HepG2 (cell line): ENCODE results near the gene ORM1.

Source experiments
- ELF1 ChIP-seq: sonication (generic); formaldehyde crosslinking; IDR thresholded peaks from 2 replicates; pipeline ENCODE4 v1.4.0; 2020; ENCODE audit warnings: missing genetic modification reagents
- EP300 ChIP-seq, 3 experiments: sonication (generic) in 1 of 3; formaldehyde crosslinking in 1 of 3; IDR thresholded peaks; 2 replicates each; pipeline versions ENCODE4 v1.5.1 to v1.6.1; 2011 to 2020; ENCODE audit warnings: low read depth in 2 of 3, low read length in 2 of 3, borderline replicate concordance in 1 of 3, improper control_type of control experiment in 1 of 3, mild to moderate bottlenecking in 1 of 3, missing genetic modification reagents in 1 of 3, moderate library complexity in 1 of 3
- GABPA ChIP-seq, 2 experiments: IDR thresholded peaks; 2 replicates each; pipeline ENCODE4 v1.6.1; 2011 to 2016; ENCODE audit warnings: low read depth in 2 of 2, low read length in 1 of 2, missing biosample characterization in 1 of 2, missing genetic modification characterization in 1 of 2
- KMT2B ChIP-seq: IDR thresholded peaks from 2 replicates; pipeline ENCODE4 v1.6.1; 2016; ENCODE audit warnings: missing genetic modification reagents, missing compliant biosample characterization
- MAZ ChIP-seq, 2 experiments: sonication (generic) in 1 of 2; formaldehyde crosslinking in 1 of 2; IDR thresholded peaks; 2 replicates each; pipeline versions ENCODE4 v1.5.0 to v1.6.1; 2012 to 2020; ENCODE audit warnings: low read depth in 2 of 2, mild to moderate bottlenecking in 2 of 2, borderline replicate concordance in 1 of 2, improper control_type of control experiment in 1 of 2, low read length in 1 of 2, missing genetic modification reagents in 1 of 2, moderate library complexity in 1 of 2
- MTA1 ChIP-seq: sonication (generic); formaldehyde crosslinking; IDR thresholded peaks from 2 replicates; pipeline ENCODE4 v1.4.0; 2020; ENCODE audit warnings: missing genetic modification reagents, mild to moderate bottlenecking, borderline replicate concordance
- POLR2A ChIP-seq, 2 experiments: IDR thresholded peaks; 2 replicates each; pipeline ENCODE4 v1.6.1; 2011; ENCODE audit warnings: low read depth in 2 of 2, low read length in 2 of 2, mild to moderate bottlenecking in 1 of 2, moderate library complexity in 1 of 2; ENCODE audit not compliant: insufficient read depth in 1 of 2
- POLR2AphosphoS2 ChIP-seq: IDR thresholded peaks from 2 replicates; pipeline ENCODE4 v1.6.1; 2011; ENCODE audit warnings: low read depth, low read length, improper control_type of control experiment
- RBFOX2 ChIP-seq: fragments of 200-400 bp; formaldehyde crosslinking; IDR thresholded peaks from 2 replicates; pipeline ENCODE4 v1.6.1; 2017; ENCODE audit warnings: low read depth, mild to moderate bottlenecking, low read length
- YY1 ChIP-seq: IDR thresholded peaks from 2 replicates; pipeline ENCODE4 v1.6.1; 2011; ENCODE audit warnings: low read length, low read depth, moderate library complexity, mild to moderate bottlenecking; ENCODE audit not compliant: insufficient read depth, insufficient replicate concordance
- ZNF781 ChIP-seq: sonication (generic); formaldehyde crosslinking; IDR thresholded peaks from 2 replicates; pipeline ENCODE4 v1.5.1; 2020; ENCODE audit warnings: borderline replicate concordance, mild to moderate bottlenecking, missing genetic modification reagents; ENCODE audit errors: not compliant biosample characterization
- TF ChIP-seq, protein P1 (sequence below): sonication (generic); formaldehyde crosslinking; conservative IDR thresholded peaks from 2 replicates; pipeline ENCODE4 v1.5.0; 2020; ENCODE audit warnings: missing genetic modification reagents
- TF ChIP-seq, protein P2 (sequence below), 2 experiments: fragments of 450-650 bp in 1 of 2; sonication (generic) in 1 of 2; formaldehyde crosslinking in 1 of 2; IDR thresholded peaks; 2 replicates each; pipeline versions ENCODE4 v1.6.1 to v1.8.0; 2016 to 2022; ENCODE audit warnings: antibody characterized with exemption in 1 of 2, mild to moderate bottlenecking in 1 of 2, missing genetic modification reagents in 1 of 2
- TF ChIP-seq, protein P3 (sequence below): IDR thresholded peaks from 2 replicates; pipeline ENCODE4 v1.6.1; 2016; ENCODE audit warnings: low read depth, missing genetic modification reagents, missing compliant biosample characterization

DNA sequence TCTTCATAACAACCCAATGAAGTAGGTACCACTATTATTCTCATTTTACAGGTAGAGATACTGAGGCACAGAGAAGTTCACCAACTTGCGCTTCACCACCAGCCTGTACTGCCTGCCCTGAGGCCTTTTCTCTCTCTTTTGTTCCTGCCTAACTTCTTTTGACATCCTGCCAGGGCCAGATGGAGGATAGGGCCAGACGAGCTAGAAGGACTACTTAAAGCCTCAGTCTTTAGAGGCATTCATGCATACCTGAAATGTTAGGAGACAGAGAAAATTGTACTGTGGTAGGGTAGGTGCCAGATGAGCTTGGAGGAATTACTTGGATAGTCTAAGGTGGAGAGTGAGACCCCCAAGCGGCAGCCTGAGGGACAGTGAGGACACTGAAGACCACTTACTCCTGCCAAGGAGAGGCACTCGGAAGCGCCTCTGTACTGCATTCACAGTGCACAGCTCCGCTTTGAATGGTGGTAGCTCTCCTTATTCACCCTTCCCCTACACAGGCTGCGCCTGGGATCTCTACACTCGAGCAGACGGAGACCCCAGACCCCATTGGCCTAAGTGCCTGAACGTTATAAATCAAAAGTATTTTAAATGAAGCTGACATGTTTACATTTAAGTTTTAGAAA, 6.2 kb upstream of the ORM1 start:
- TF ChIP-seq POLR2A (IDR thresholded peaks at IDR 0.05; ENCODE audit: insufficient read depth in 1 of 2, low read depth in 2 of 2, low read length in 2 of 2), result no peak
- TF ChIP-seq ELF1 (CRISPR knock-in tag), result no peak
- TF ChIP-seq, protein P1, sequence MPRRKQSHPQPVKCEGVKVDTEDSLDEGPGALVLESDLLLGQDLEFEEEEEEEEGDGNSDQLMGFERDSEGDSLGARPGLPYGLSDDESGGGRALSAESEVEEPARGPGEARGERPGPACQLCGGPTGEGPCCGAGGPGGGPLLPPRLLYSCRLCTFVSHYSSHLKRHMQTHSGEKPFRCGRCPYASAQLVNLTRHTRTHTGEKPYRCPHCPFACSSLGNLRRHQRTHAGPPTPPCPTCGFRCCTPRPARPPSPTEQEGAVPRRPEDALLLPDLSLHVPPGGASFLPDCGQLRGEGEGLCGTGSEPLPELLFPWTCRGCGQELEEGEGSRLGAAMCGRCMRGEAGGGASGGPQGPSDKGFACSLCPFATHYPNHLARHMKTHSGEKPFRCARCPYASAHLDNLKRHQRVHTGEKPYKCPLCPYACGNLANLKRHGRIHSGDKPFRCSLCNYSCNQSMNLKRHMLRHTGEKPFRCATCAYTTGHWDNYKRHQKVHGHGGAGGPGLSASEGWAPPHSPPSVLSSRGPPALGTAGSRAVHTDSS (CRISPR knock-in tag), result no peak
- TF ChIP-seq MTA1 (CRISPR knock-in tag), result no peak
- TF ChIP-seq, protein P2, sequence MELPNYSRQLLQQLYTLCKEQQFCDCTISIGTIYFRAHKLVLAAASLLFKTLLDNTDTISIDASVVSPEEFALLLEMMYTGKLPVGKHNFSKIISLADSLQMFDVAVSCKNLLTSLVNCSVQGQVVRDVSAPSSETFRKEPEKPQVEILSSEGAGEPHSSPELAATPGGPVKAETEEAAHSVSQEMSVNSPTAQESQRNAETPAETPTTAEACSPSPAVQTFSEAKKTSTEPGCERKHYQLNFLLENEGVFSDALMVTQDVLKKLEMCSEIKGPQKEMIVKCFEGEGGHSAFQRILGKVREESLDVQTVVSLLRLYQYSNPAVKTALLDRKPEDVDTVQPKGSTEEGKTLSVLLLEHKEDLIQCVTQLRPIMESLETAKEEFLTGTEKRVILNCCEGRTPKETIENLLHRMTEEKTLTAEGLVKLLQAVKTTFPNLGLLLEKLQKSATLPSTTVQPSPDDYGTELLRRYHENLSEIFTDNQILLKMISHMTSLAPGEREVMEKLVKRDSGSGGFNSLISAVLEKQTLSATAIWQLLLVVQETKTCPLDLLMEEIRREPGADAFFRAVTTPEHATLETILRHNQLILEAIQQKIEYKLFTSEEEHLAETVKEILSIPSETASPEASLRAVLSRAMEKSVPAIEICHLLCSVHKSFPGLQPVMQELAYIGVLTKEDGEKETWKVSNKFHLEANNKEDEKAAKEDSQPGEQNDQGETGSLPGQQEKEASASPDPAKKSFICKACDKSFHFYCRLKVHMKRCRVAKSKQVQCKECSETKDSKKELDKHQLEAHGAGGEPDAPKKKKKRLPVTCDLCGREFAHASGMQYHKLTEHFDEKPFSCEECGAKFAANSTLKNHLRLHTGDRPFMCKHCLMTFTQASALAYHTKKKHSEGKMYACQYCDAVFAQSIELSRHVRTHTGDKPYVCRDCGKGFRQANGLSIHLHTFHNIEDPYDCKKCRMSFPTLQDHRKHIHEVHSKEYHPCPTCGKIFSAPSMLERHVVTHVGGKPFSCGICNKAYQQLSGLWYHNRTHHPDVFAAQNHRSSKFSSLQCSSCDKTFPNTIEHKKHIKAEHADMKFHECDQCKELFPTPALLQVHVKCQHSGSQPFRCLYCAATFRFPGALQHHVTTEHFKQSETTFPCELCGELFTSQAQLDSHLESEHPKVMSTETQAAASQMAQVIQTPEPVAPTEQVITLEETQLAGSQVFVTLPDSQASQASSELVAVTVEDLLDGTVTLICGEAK (IDR thresholded peaks at IDR 0.05), result no peak
- TF ChIP-seq, protein P2 (CRISPR knock-in tag; IDR thresholded peaks at IDR 0.05), result no peak
- TF ChIP-seq, protein P3, sequence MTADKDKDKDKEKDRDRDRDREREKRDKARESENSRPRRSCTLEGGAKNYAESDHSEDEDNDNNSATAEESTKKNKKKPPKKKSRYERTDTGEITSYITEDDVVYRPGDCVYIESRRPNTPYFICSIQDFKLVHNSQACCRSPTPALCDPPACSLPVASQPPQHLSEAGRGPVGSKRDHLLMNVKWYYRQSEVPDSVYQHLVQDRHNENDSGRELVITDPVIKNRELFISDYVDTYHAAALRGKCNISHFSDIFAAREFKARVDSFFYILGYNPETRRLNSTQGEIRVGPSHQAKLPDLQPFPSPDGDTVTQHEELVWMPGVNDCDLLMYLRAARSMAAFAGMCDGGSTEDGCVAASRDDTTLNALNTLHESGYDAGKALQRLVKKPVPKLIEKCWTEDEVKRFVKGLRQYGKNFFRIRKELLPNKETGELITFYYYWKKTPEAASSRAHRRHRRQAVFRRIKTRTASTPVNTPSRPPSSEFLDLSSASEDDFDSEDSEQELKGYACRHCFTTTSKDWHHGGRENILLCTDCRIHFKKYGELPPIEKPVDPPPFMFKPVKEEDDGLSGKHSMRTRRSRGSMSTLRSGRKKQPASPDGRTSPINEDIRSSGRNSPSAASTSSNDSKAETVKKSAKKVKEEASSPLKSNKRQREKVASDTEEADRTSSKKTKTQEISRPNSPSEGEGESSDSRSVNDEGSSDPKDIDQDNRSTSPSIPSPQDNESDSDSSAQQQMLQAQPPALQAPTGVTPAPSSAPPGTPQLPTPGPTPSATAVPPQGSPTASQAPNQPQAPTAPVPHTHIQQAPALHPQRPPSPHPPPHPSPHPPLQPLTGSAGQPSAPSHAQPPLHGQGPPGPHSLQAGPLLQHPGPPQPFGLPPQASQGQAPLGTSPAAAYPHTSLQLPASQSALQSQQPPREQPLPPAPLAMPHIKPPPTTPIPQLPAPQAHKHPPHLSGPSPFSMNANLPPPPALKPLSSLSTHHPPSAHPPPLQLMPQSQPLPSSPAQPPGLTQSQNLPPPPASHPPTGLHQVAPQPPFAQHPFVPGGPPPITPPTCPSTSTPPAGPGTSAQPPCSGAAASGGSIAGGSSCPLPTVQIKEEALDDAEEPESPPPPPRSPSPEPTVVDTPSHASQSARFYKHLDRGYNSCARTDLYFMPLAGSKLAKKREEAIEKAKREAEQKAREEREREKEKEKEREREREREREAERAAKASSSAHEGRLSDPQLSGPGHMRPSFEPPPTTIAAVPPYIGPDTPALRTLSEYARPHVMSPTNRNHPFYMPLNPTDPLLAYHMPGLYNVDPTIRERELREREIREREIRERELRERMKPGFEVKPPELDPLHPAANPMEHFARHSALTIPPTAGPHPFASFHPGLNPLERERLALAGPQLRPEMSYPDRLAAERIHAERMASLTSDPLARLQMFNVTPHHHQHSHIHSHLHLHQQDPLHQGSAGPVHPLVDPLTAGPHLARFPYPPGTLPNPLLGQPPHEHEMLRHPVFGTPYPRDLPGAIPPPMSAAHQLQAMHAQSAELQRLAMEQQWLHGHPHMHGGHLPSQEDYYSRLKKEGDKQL (CRISPR knock-in tag), result no peak
- no peak for TF ChIP-seq ZNF781 (CRISPR knock-in tag)
- TF ChIP-seq EP300 (IDR thresholded peaks at IDR 0.05; ENCODE audit: low read depth in 2 of 2, low read length in 2 of 2), result no peak
- TF ChIP-seq EP300 (CRISPR knock-in tag; IDR thresholded peaks at IDR 0.05; ENCODE audit: borderline replicate concordance), result no peak
- no peak for TF ChIP-seq POLR2AphosphoS2
- TF ChIP-seq GABPA (IDR thresholded peaks at IDR 0.05; ENCODE audit: low read depth, low read length), result no peak
- no peak for TF ChIP-seq GABPA (CRISPR knock-in tag; IDR thresholded peaks at IDR 0.05; ENCODE audit: low read depth)
- no peak for TF ChIP-seq MAZ (IDR thresholded peaks at IDR 0.05; ENCODE audit: borderline replicate concordance, low read depth, low read length)
- TF ChIP-seq MAZ (CRISPR knock-in tag; IDR thresholded peaks at IDR 0.05; ENCODE audit: low read depth), result no peak
- no peak for TF ChIP-seq KMT2B (CRISPR knock-in tag)
- TF ChIP-seq RBFOX2, result no peak
- no peak for TF ChIP-seq YY1
